Measurements from ENCODE around the gene TAF11L2. TPM values are rescaled to one million over a fixed set of nuclear protein-coding genes. Genes with fewer than 3 reads are reported as not detected.
"Not testable (repeated sequence)": the region's sequence is repeated elsewhere in the genome, so short reads cannot be mapped to it uniquely, and the experiment has no call there.

The TAF11L2 gene
- polyA plus RNA-seq, 1 donor = not detected

GRCh38 chr5:17528369-17528768, 30.3 kb downstream of the TAF11L2 start, which contains the start of gene TAF11L6:
TAF11L6 (plus strand) TSS chr5:17528669.
- DNase-seq = not testable (repeated sequence)

Other genes starting within 250 kb of the TAF11L2 start
- gene TAF11L3, start 20.1 kb downstream of the TAF11L2 start, polyA plus RNA-seq (ENCODE audit: insufficient read length) = not detected
- not detected for gene TAF11L4, start 23.6 kb downstream of the TAF11L2 start, polyA plus RNA-seq (ENCODE audit: insufficient read length)
- not detected for gene TAF11L5, start 27.0 kb downstream of the TAF11L2 start, polyA plus RNA-seq (ENCODE audit: insufficient read length)
- not detected for gene TAF11L6, start 30.4 kb downstream of the TAF11L2 start, polyA plus RNA-seq (ENCODE audit: insufficient read length)
- gene TAF11L7, start 87.5 kb downstream of the TAF11L2 start, polyA plus RNA-seq (ENCODE audit: insufficient read length) = not detected
- not detected for gene TAF11L8, start 92.7 kb downstream of the TAF11L2 start, polyA plus RNA-seq (ENCODE audit: insufficient read length)
- not detected for gene TAF11L9, start 96.2 kb downstream of the TAF11L2 start, polyA plus RNA-seq (ENCODE audit: insufficient read length)
- gene TAF11L10, start 99.6 kb downstream of the TAF11L2 start, polyA plus RNA-seq (ENCODE audit: insufficient read length) = not detected
- gene TAF11L11, start 106.0 kb downstream of the TAF11L2 start, polyA plus RNA-seq (ENCODE audit: insufficient read length) = not detected
- gene TAF11L12, start 112.2 kb downstream of the TAF11L2 start, polyA plus RNA-seq (ENCODE audit: insufficient read length) = not detected
- gene TAF11L13, start 133.9 kb downstream of the TAF11L2 start, polyA plus RNA-seq (ENCODE audit: insufficient read length) = not detected
- not detected for gene TAF11L14, start 136.2 kb downstream of the TAF11L2 start, polyA plus RNA-seq (ENCODE audit: insufficient read length)